Lower leg skin (tissue), 3 donors: Measurements from ENCODE around the gene PGP.

Experiments
- POLR2A ChIP-seq, 2 donors: fragments of 450-650 bp; IDR thresholded peaks; one replicate each; pipeline ENCODE4 v1.6.1; 2016 to 2017; ENCODE audit warnings: antibody characterized with exemption in 2 of 2, mild to moderate bottlenecking in 1 of 2, moderate library complexity in 1 of 2
- TF ChIP-seq, protein P1 (sequence below), 3 donors: fragments of 450-650 bp; IDR thresholded peaks; one replicate each; pipeline ENCODE4 v1.5.1; 2016; ENCODE audit warnings: antibody characterized with exemption in 3 of 3, mild to moderate bottlenecking in 3 of 3, moderate library complexity in 2 of 3

DNA sequence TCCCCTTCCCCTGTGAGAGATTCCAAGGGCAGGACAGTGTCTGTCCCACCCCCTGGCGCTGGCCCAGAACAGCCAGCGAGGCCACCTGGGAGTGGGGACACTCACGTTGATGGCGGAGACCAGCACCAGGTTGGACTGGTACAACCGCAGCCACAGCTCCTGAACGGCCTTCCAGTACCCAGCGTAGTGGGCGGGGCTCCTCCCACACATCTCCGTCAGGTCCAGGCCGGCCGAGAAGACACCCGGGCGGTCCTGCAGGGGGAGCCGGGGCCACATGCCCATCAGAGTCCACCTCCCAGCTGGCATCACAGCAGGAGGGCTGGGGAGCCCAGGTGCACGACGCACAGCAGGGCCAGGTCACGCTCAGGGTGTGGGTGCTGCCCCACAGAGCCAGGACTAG, 29.7 kb upstream of the PGP start:
- TF ChIP-seq, protein P1, sequence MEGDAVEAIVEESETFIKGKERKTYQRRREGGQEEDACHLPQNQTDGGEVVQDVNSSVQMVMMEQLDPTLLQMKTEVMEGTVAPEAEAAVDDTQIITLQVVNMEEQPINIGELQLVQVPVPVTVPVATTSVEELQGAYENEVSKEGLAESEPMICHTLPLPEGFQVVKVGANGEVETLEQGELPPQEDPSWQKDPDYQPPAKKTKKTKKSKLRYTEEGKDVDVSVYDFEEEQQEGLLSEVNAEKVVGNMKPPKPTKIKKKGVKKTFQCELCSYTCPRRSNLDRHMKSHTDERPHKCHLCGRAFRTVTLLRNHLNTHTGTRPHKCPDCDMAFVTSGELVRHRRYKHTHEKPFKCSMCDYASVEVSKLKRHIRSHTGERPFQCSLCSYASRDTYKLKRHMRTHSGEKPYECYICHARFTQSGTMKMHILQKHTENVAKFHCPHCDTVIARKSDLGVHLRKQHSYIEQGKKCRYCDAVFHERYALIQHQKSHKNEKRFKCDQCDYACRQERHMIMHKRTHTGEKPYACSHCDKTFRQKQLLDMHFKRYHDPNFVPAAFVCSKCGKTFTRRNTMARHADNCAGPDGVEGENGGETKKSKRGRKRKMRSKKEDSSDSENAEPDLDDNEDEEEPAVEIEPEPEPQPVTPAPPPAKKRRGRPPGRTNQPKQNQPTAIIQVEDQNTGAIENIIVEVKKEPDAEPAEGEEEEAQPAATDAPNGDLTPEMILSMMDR (IDR thresholded peaks at IDR 0.05): no peak
- no peak for TF ChIP-seq POLR2A (IDR thresholded peaks at IDR 0.05)
